Stomach (tissue), 4 donors: ENCODE measurements around the gene CIAO3.

ENCODE experiments used
- POLR2AphosphoS5 ChIP-seq, 3 donors: sonication (generic); formaldehyde crosslinking; IDR thresholded peaks; one replicate each; pipeline ENCODE4 v1.6.1; 2016; ENCODE audit warnings: antibody characterized with exemption in 3 of 3
- TF ChIP-seq, protein P1 (sequence below), 7 experiments: fragments of 450-650 bp in 4 of 7; fragments of 200-600 bp in 3 of 7; sonication (generic) in 3 of 7; IDR thresholded peaks; one replicate each; pipeline ENCODE4 v1.5.1; 2016 to 2019; ENCODE audit warnings: antibody characterized with exemption in 7 of 7, control low read depth in 2 of 7, mild to moderate bottlenecking in 1 of 7

DNA sequence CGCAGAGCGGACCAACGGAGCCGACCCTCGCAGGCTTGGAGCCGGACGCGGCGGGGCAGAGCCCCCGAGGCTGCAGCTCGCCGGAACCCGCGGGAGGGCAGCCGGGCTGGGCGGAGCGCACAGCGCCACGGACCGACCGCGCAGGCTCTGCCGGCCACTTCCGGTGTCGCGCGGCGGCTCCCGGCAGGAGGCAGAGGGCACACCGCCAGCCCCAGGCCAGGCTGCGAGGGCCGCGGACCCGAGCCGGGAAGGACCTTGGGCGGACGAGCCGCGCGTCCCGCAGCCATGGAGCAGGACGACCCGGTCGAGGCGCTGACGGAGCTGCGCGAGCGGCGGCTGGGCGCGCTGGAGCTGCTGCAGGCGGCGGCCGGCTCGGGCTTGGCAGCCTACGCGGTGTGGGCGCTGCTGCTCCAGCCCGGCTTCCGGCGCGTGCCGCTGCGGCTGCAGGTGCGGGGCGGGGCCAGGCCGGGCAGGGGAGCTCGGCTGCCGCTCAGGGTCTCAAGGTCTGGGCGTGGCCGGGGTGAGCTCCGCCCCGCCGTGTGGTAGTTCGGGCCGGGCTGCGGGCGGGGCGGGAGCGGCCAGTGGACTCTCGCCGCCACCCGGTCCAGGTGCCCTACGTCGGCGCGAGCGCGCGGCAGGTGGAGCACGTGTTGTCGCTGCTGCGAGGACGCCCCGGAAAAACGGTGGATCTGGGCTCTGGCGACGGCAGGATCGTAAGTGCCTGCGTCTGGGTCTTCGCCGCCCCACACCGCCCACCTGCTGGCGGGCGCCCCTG lies 19.6 kb downstream of the CIAO3 start, which contains the start of gene ANTKMT:
- TF ChIP-seq, protein P1, sequence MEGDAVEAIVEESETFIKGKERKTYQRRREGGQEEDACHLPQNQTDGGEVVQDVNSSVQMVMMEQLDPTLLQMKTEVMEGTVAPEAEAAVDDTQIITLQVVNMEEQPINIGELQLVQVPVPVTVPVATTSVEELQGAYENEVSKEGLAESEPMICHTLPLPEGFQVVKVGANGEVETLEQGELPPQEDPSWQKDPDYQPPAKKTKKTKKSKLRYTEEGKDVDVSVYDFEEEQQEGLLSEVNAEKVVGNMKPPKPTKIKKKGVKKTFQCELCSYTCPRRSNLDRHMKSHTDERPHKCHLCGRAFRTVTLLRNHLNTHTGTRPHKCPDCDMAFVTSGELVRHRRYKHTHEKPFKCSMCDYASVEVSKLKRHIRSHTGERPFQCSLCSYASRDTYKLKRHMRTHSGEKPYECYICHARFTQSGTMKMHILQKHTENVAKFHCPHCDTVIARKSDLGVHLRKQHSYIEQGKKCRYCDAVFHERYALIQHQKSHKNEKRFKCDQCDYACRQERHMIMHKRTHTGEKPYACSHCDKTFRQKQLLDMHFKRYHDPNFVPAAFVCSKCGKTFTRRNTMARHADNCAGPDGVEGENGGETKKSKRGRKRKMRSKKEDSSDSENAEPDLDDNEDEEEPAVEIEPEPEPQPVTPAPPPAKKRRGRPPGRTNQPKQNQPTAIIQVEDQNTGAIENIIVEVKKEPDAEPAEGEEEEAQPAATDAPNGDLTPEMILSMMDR (IDR thresholded peaks at IDR 0.05): no peak
- TF ChIP-seq POLR2AphosphoS5 (IDR thresholded peaks at IDR 0.05): peak; percentile 22 to 74 (median 72)
